ENCODE measurements around the gene CPHXL2.
A peak's percentile ranks its signal among the peaks of the same experiment; 100 is the strongest.

The CPHXL2 gene

DNA sequence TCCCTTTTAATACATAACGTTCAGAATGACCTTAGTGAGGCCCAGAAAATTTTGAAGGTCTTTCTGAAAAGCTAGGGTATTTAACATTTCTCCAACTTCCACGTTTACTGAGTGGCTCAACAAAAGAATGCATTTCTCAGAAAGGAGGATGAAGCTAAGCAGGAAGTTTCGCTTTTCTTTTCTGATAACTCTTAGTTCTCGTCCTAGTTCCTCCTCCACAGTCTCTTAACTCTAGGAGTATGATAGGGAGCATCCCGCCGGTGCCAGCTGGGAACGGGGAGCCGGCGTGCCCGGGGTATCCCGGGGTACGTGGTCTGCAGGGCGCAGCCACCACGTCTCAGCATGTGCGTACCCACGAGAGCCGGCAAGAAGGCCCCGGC, 29.7 kb downstream of the CPHXL2 start:
- no peak for DNase-seq (ENCODE audit: low read depth, low spot score)
- peak overlapping the region; percentile 89 for H3K27ac ChIP-seq

DNA sequence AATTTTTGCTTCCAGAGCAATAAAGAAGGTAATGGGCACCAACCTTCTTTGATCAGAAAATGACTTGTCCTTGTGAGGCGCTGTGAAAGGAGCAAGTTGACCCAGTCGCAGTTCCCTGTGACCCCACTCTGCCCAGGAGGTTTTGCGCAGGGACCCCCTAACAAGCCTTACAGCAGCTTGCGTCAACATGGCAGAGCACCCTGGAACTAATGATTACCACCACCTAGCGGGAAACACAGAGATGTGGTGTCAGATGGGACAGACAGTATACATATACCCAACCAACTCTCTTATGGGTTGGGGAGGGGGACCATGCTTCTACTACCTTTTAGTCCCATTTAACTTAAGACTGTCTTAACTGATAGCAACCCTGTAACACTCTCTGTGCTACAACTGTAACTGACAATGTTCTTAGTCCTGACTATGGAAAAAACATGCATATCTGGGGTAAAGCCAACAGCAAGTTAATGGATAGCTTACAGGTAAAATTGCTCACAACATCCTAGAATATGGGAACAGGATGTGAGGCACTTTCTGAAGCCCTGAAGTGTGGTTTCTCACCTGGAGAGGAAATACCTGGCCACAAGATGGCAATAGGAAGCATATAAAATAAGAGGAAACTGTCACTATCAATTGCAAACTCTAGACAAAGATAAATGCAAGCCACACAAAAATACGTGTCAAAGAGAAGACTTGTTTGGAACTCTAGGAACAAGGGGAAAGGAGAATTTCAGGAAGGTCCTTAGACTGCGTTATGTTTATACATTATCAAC, 32.4 kb downstream of the CPHXL2 start:
- H3K27ac ChIP-seq: no peak overlapping the region
- DNase-seq (ENCODE audit: low read depth, low spot score): no peak

DNA sequence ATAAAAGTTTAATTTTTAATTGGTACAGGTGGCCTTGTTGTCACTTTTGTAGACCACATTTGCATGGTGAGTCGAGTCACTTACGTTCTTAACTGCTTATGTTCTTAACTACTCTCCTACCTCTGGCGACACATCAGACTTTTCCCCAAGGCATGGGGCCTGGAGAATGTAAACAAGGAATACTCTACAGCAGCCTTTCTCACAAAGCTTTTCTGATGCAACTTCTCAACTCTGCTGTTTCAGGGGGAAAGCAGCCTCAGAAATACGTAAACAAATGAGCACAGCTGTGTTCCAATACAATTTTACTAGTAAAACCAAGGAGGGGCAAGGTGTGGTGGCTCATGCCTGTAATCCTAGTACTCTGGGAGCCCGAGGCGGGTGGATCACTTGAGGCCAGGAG, 36.2 kb downstream of the CPHXL2 start:
- H3K27ac ChIP-seq: no peak overlapping the region
- DNase-seq (ENCODE audit: low read depth, low spot score): no peak

DNA sequence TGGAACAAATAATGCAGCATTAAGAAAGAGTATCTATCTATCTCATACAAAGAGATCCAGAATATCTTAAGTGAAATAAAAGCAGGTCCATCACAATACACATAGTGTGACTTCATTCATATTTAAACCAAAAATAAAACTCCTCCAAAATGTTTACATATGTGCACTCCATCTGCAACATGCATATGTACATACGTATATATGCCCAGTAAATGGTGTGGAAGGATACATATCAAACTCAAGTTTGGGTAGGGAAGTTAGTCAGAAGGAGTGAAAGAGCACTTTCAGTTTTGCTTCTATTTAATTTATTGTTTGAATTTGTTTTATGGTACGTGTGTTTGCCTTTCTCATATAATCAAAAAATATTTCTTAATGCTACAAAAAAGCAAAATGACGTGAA, 41.8 kb downstream of the CPHXL2 start:
- no peak for DNase-seq (ENCODE audit: low read depth, low spot score)
- H3K27ac ChIP-seq: no peak overlapping the region

DNA sequence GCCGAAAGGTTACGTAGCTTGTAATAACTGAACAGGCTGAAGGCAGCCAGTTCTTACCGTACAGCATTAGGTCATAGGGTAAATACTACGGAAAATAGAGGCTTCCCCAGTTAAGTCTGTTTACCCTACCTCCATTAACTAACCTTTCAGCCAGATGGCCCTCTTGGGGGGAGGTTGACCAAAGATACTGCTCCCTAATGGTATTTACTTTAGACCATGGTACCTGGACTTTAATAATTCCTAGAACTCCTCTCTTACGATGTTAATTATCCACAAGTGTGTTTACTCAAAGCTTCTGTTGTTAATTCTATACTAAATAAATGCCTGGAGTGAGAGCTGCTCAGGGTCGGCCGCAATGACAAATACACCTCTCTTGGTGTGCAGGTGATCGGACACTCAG, 44.0 kb downstream of the CPHXL2 start:
- DNase-seq (ENCODE audit: low read depth, low spot score): no peak
- H3K27ac ChIP-seq: no peak overlapping the region

DNA sequence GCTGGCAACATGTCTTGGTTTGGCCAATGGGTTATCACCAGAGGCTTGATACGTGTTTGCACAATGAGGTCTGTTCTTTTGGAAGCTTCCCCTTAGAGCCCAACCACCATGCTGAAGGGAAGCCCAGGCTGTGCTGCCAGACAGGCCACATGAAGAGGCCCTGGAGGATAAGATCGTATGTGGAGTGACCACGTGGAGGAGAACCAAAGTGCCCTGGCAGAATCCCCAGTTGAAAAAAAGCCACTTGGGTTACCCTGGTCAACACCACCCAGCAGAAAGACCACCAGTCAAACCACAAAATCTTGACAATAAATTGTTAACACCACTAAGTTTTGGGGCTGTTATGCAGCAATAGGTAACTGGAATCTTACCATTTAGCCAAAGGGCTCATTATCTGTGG, 46.8 kb downstream of the CPHXL2 start:
- DNase-seq (ENCODE audit: low read depth, low spot score): no peak
- no peak overlapping the region for H3K27ac ChIP-seq

DNA sequence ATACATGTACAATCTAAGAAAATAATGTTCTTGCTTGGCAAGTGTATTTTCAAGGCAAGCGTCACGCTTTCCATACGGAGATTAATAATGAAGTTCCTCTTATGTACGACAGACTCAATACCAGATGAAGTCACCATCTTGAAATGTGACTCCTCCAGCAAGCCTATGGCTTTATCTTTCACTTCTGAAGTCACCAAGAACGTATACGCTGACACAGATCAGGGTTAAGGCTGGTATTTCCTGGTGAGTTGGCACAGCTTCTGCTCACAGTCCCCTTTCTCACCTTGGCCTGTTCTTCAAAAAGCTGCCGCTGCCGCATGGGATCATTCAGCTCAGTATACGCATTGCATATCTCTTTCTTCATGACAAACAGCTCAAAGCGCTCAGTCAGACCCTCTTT, 47.7 kb downstream of the CPHXL2 start:
- no peak for DNase-seq (ENCODE audit: low read depth, low spot score)
- H3K27ac ChIP-seq: no peak overlapping the region

DNA sequence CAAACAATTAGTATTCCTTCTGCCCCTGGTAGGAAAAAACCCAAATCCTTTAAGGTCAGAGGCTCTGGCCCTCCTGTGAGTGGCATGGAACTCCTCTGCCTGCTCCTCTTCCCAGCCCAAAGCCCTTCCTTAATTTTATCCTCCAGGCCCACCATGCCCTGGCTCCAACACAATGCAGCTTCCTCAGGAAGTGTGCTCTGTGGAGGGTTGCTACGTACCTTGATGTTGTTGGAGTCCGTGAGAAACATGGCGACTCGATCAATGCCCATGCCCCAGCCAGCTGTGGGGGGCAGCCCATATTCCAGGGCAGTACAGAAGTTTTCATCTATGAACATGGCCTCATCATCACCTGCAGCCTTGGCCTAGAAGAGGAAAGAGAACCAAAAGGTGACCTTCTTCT, 48.5 kb downstream of the CPHXL2 start:
- H3K27ac ChIP-seq: no peak overlapping the region
- no peak for DNase-seq (ENCODE audit: low read depth, low spot score)

DNA sequence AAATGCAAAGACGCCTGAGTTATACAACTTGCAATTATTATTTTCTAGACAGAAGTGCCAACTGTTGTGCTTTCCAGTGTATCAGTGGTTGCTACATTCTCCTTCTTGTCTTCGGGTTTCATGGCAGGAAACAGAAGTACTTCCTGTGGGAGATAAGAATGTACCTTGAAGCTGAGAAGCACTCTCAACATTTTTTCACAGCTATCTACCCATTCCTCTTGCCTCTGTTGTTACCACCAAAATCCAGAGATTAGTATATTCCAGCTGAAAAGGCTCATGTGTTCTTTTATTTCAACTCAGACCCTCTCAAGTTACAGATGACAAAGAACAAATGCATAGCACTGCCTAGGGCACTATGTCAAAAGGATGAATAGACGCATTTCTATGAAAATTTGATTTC, 49.0 kb downstream of the CPHXL2 start:
- no peak overlapping the region for H3K27ac ChIP-seq
- no peak for DNase-seq (ENCODE audit: low read depth, low spot score)

DNA sequence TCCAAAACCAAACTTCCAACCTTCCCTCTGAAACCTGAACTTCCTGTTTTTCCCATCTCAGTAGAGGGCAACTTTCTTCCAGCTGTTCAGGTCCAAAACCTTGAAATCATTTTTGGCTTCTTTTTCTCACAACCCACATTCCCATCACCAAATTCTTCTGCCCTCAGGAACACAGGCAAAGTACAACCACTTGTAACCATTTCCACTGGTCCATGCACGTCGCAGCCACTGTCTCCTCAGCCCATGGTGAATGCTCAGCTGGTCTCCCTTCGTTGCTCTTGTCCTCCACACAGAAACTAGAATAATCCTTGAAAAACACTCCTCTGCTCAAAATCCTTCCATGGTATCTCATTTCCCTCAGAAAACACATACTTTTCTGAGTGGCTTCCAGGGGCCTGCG, 50.0 kb downstream of the CPHXL2 start:
- no peak overlapping the region for H3K27ac ChIP-seq
- no peak for DNase-seq (ENCODE audit: low read depth, low spot score)

DNA sequence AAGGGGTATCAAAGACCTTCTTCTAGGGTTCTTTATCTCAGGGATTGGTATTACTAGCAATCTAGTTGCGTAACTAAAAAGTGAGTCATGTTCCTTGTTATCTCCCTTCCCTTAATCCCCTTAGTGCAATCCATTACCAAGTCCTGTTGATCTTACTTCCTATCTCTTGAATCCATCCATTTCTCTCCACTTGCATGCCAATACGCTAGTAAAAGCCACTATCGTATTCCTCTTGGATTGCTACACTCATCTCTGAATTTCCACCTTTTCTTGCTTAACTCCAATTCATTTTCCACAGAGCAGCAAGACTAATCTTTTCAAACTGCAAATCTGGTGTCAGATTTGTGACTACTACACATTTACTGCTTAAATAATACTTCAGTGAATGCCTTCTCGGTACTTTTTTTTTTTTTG, 51.9 kb downstream of the CPHXL2 start:
- no peak for DNase-seq (ENCODE audit: low read depth, low spot score)

DNA sequence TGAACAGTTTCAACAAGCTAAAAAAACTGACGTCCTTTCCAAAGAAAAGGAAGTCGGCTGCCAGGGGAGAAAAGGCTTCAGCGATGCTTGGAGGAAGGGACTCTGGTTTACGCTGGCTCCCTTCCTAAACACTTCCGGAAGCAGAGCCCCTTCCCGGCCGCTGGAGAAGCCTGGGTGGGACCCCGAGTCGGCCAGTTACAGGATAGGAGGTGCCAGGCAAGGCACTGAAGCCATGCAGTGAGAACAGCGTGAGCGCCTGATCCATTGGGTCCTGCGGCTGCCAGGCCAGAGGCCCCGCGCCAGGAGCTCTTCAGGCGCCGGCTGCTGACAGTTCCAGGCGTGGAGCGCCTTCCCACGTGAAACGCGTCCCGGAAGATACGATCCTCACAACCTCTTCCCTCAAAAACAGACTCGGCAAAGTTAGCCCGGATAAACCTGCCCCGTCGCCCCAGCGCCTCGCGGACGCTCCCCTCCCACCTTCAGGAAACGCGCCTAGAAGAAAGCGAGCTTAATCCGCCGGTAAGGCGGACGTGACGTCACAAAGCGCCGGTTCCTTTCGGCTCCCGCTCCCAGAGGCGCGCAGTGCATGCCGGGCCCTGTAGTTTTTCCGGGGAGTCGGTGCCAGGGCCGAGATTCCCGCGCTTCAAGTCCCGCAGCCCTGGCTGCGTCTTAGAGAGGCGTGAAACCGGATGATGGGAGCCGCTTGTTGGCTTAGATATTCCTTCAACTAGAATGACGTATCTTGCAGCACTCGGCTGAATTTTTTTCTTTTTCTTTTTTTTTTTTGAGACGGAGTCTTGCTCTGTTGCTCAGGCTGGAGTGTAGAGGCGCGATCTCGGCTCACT, 53.8 kb downstream of the CPHXL2 start, which contains the start of gene ADAT1:
Gene ADAT1 (minus strand): TSS at position 521 of the 845 bp plus-strand sequence. CDS start 2,482 bp downstream, outside the sequence.
- DNase-seq (ENCODE audit: low read depth, low spot score): peak; percentile 92
- peak within 1 kb of the TSS; percentile 83 for H3K27ac ChIP-seq

More for the DNA sequence above, 51.9 kb downstream of the CPHXL2 start:
- H3K27ac ChIP-seq: no peak overlapping the region

DNA sequence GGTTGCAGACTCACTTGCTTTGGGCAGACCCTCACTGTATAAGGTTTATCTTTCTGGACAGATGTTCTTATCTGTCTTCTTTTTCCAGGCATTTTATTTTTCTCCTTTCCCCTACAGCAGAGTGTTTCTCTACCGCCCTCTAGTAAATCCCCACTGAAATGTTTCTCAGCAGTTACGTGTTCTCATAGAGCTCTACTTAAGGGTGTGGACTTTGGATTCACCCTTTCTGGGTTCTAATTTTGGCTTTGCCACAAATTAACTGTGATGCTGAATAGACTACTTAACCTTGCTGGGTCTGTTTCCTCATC, 55.7 kb downstream of the CPHXL2 start:
- no peak overlapping the region for H3K27ac ChIP-seq
- DNase-seq (ENCODE audit: low read depth, low spot score): no peak

DNA sequence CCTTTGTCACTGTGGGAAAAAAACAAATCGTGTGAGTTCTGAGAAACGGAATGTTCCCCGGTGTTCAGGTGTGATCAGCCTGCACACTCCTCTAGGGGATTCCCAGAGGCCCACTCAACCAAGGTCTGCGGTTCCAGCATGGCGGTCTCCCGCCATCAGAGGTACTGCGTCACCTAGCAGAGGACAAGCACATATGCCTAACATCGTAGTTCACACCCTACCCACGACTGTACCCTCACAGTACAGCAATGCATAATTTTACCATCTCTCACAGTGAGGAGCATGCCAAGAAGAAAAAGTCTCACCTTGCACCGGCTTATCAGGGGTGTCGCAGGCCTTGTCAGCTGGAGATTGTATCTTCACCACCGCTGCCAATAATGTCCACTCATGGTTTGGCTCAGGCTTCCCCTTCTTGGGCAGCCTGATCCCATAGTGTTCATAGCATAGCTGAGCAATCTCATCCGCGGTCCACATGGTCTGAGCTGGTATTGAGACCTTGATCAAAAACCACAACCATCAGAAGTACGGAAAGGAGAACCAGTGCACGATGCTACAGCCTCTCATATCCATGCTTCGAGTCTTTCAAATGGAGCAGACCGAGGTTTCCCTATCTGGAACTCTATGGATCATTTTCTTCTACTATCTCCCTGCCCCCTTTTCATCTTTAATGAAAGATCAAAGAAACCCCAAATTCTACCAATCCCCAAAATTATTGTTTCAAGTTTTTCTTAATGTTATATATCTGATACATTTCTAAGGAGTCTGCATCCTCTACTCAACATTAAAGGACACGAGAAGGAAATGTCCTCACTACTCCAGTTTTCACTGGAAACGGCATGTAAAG, 56.3 kb downstream of the CPHXL2 start:
- no peak for DNase-seq (ENCODE audit: low read depth, low spot score)
- H3K27ac ChIP-seq: no peak overlapping the region

DNA sequence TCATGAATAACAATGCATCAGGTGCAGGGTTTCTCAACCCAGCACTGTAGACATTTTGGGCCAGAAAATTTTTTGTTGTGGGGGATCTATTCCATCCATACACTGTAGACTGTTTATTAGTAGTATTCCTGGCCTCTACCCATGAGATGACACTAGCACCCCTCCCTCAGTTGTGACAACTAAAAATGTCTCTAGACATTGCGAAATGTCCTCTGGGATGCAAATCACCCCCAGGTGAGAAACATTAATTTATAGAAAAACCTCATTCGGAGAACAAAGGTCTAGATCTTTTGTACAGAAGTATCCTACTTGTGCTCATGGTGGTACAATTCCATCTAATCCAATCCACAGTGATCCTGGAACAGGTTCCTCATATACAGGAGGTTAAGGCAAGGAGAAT, 58.0 kb downstream of the CPHXL2 start:
- no peak for DNase-seq (ENCODE audit: low read depth, low spot score)
- H3K27ac ChIP-seq: no peak overlapping the region

DNA sequence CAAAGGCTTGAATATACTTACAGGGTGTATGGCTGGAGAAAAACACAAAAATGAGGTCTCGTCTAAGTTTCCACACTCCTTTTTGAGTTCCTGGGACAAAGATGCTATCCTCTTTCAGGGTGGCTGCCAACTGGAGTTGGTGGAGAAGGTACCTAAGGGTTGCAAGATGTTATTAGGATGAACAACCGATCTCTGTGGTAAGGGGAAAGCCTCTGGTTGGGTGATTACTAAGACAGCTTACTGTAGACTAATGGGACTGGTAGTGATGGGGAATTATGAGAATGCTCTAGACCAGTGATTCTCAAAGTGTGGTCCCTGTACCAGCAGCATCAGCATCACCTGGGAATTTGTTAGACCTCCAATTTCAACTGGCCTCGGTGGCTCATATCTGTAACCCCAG, 59.7 kb downstream of the CPHXL2 start:
- no peak overlapping the region for H3K27ac ChIP-seq
- DNase-seq (ENCODE audit: low read depth, low spot score): no peak

DNA sequence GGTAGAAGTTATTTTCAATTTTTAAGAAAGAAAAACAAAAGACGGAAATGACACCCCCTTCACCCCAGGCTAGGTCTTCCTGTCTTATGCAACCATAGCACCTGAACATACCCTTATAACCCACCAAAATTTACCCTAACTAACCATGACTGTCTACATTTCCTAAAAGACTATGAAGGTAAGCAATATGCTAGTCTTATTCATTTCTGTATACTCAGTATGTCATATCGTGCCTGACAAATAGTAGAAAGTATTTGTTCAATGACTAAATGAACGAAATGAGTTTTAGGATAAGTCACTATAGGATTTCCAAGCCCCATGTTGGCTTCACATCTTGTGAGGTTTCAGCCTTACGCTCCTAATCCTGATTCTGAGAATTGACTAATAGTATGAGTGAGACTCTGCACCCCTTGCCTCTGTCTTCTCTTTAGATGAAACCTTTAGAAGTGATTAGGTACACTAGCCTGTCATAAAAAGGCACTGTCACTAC, 60.2 kb downstream of the CPHXL2 start:
- DNase-seq (ENCODE audit: low read depth, low spot score): no peak
- H3K27ac ChIP-seq: no peak overlapping the region

DNA sequence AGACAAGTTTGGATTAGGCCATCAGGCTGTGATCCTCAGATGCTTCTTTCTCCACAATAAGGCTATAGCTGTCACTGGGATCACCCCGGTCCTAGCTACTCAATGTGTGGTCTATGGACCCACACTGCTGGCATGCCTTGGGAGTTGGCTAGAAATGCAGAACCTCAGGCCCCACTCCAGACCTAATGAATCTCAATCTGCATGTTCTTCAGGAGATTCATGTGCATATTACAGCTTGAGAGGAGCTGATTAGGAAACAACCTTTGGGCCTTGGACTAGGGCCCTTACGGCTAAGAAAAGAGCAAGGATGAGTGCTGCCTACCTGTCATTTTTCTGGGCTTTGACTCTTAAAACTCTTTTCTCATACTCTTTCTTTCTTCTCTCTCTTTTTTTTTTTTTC, 61.2 kb downstream of the CPHXL2 start:
- no peak overlapping the region for H3K27ac ChIP-seq
- DNase-seq (ENCODE audit: low read depth, low spot score): no peak

DNA sequence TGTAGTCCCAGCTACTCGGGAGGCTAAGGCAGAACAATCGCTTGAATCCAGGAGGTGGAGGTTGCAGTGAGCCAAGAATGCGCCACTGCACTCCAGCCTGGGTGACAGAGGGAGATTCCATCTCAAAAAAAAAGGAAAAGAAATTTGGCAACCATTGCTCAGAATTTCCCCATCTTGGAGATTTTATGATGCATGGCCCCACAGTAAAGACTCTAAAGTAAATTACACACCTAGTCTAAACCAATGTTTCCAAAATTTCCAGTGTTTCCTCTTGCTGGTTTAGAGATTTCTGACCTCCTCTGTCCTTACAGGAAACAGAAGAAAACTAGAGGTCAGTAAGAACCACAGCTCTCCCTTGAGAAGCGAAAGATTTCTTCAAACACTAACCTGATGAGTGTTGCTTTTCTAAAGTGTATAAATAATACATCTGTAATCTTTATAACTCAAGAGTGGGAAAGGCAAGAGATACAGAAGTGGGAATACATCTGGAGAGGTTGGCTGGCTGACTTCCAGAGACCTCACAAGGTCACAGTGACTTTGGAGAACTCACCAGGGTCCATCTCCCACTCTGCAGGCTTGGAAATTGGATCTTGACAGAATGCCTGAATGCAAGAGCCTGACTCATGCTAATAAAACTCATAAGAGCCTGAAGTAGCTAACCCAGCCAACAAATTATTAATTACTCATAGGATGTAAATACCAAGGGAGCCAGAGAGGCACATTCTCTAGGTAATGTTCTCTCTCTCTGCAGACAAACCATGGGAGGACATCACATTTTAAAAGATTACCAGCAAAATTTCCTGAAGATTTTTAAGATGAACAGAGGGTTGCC, 62.5 kb downstream of the CPHXL2 start:
- no peak overlapping the region for H3K27ac ChIP-seq
- no peak for DNase-seq (ENCODE audit: low read depth, low spot score)
